ENCODE results near the gene GCFC2.

GCFC2 gene

GRCh38 chr2:75621228-75621627 is 89.5 kb downstream of the GCFC2 start:
- H3K18ac ChIP-seq (ENCODE audit: low read depth in 1 of 2, low read length in 2 of 2), result no peak overlapping the region
- H3K9me3 ChIP-seq (ENCODE audit: control insufficient read depth, low read length), result peaks cover 3% of the 10 kb centered on the region
- no peak overlapping the region for H3K4me3 ChIP-seq (ENCODE audit: insufficient read depth in 1 of 2, low read depth in 1 of 2, low read length in 2 of 2)
- H2AFZ ChIP-seq (ENCODE audit: low read depth, low read length), result no peak overlapping the region
- H4K8ac ChIP-seq (ENCODE audit: low read length), result no peak overlapping the region
- H2BK5ac ChIP-seq (ENCODE audit: low read depth, low read length, poor library complexity, severe bottlenecking), result no peak overlapping the region
- no peak overlapping the region for H3K4ac ChIP-seq (ENCODE audit: low read depth in 1 of 2, low read length in 2 of 2)
- H2BK12ac ChIP-seq (ENCODE audit: low read length in 2 of 2), result no peak overlapping the region
- no peak overlapping the region for H4K91ac ChIP-seq (ENCODE audit: low read length)
- no peak for DNase-seq
- no peak overlapping the region for H3K9ac ChIP-seq (ENCODE audit: low read length)
- 93% methylated on average over 3 of the region's 4 CpGs for WGBS
- H3K23ac ChIP-seq (ENCODE audit: low read length in 2 of 2), result no peak overlapping the region
- no peaks in the 10 kb centered on the region for H3K27me3 ChIP-seq (ENCODE audit: control insufficient read depth in 1 of 2, insufficient read depth in 1 of 2, low read length in 2 of 2)
- H3K14ac ChIP-seq (ENCODE audit: low read length in 2 of 2), result no peak overlapping the region
- no peak overlapping the region for H3K4me2 ChIP-seq (ENCODE audit: low read length, poor library complexity, severe bottlenecking)
- no peaks in the 10 kb centered on the region for H3K36me3 ChIP-seq (ENCODE audit: control insufficient read depth in 1 of 2, insufficient read depth in 2 of 2, low read depth in 1 of 2, low read length in 2 of 2)
- H3K79me1 ChIP-seq (replicated peaks; ENCODE audit: low read length, poor library complexity, severe bottlenecking), result no peaks in the 10 kb centered on the region
- H2AK5ac ChIP-seq (ENCODE audit: low read length, severe bottlenecking), result no peak overlapping the region
- H3K4me1 ChIP-seq (ENCODE audit: control insufficient read depth, insufficient read depth, low read depth, low read length), result no peaks in the 10 kb centered on the region
- H2BK15ac ChIP-seq (ENCODE audit: low read depth, poor library complexity, severe bottlenecking), result no peak overlapping the region
- H3K27ac ChIP-seq (ENCODE audit: low read length, poor library complexity, severe bottlenecking), result no peak overlapping the region
- H2BK120ac ChIP-seq (ENCODE audit: low read depth, low read length), result no peak overlapping the region

GRCh38 chr2:75619956-75620740 is 90.6 kb downstream of the GCFC2 start:
- Histone ChIP-seq H2BK15ac (ENCODE audit: low read depth, poor library complexity, severe bottlenecking) (no peak overlapping the region), H4K8ac (ENCODE audit: low read length) (no peak overlapping the region), H3K4ac (ENCODE audit: low read depth in 1 of 2, low read length in 2 of 2) (no peak overlapping the region), H3K9ac (ENCODE audit: low read length) (no peak overlapping the region), H3K9me3 (ENCODE audit: control insufficient read depth, low read length) (peaks cover 3% of the 10 kb centered on the region), H2BK120ac (ENCODE audit: low read depth, low read length) (no peak overlapping the region), H2AFZ (ENCODE audit: low read depth, low read length) (no peak overlapping the region), H3K4me1 (ENCODE audit: control insufficient read depth, insufficient read depth, low read depth, low read length) (no peaks in the 10 kb centered on the region), H3K18ac (ENCODE audit: low read depth in 1 of 2, low read length in 2 of 2) (no peak overlapping the region), H3K4me3 (ENCODE audit: insufficient read depth in 1 of 2, low read depth in 1 of 2, low read length in 2 of 2) (no peak overlapping the region), H3K27me3 (ENCODE audit: control insufficient read depth in 1 of 2, insufficient read depth in 1 of 2, low read length in 2 of 2) (no peaks in the 10 kb centered on the region), H2AK5ac (ENCODE audit: low read length, severe bottlenecking) (no peak overlapping the region), H3K79me1 (replicated peaks; ENCODE audit: low read length, poor library complexity, severe bottlenecking) (no peaks in the 10 kb centered on the region), H4K91ac (ENCODE audit: low read length) (no peak overlapping the region), H3K4me2 (ENCODE audit: low read length, poor library complexity, severe bottlenecking) (no peak overlapping the region), H3K36me3 (ENCODE audit: control insufficient read depth in 1 of 2, insufficient read depth in 2 of 2, low read depth in 1 of 2, low read length in 2 of 2) (no peaks in the 10 kb centered on the region), H3K23ac (ENCODE audit: low read length in 2 of 2) (no peak overlapping the region), H2BK5ac (ENCODE audit: low read depth, low read length, poor library complexity, severe bottlenecking) (no peak overlapping the region), H2BK12ac (ENCODE audit: low read length in 2 of 2) (no peak overlapping the region), H3K27ac (ENCODE audit: low read length, poor library complexity, severe bottlenecking) (no peak overlapping the region), H3K14ac (ENCODE audit: low read length in 2 of 2) (no peak overlapping the region)
- 31% methylated on average over 2 of the region's 4 CpGs for WGBS
- DNase-seq, result no peak

DNA sequence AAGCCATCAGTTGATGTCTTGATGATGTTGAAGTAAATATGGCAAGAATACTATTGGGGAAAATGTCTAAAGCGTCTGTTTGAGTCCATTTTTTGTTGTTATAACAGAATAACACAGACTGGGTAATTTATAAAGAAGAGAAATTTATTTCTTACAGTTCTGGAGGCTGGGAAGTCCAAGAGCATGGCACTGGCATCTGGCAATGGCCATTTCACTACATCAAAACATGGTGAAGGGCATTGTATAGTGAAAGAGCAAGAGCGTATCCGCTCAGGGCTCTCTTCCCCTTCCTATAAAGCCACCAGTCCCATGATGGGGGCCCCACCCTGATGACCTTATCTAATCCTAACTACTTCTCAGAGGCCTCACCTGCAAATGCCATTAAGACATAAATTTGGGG is 93.8 kb downstream of the GCFC2 start:
- Histone ChIP-seq H2BK120ac (ENCODE audit: low read depth, low read length) (no peak overlapping the region), H3K9me3 (ENCODE audit: control insufficient read depth, low read length) (peaks cover 3% of the 10 kb centered on the region), H3K27me3 (ENCODE audit: control insufficient read depth in 1 of 2, insufficient read depth in 1 of 2, low read length in 2 of 2) (peaks cover 0 to 12% of the 10 kb centered on the region in 2 experiments), H3K4me3 (ENCODE audit: insufficient read depth in 1 of 2, low read depth in 1 of 2, low read length in 2 of 2) (no peak overlapping the region), H3K36me3 (ENCODE audit: control insufficient read depth in 1 of 2, insufficient read depth in 2 of 2, low read depth in 1 of 2, low read length in 2 of 2) (no peaks in the 10 kb centered on the region), H3K4ac (ENCODE audit: low read depth in 1 of 2, low read length in 2 of 2) (no peak overlapping the region), H3K23ac (ENCODE audit: low read length in 2 of 2) (no peak overlapping the region), H2BK12ac (ENCODE audit: low read length in 2 of 2) (no peak overlapping the region), H3K4me2 (ENCODE audit: low read length, poor library complexity, severe bottlenecking) (no peak overlapping the region), H2AFZ (ENCODE audit: low read depth, low read length) (no peak overlapping the region), H2BK15ac (ENCODE audit: low read depth, poor library complexity, severe bottlenecking) (no peak overlapping the region), H3K9ac (ENCODE audit: low read length) (no peak overlapping the region), H3K18ac (ENCODE audit: low read depth in 1 of 2, low read length in 2 of 2) (no peak overlapping the region), H4K8ac (ENCODE audit: low read length) (no peak overlapping the region), H3K27ac (ENCODE audit: low read length, poor library complexity, severe bottlenecking) (no peak overlapping the region), H3K79me1 (replicated peaks; ENCODE audit: low read length, poor library complexity, severe bottlenecking) (no peaks in the 10 kb centered on the region), H2AK5ac (ENCODE audit: low read length, severe bottlenecking) (no peak overlapping the region), H3K14ac (ENCODE audit: low read length in 2 of 2) (no peak overlapping the region), H3K4me1 (ENCODE audit: control insufficient read depth, insufficient read depth, low read depth, low read length) (peaks cover 4% of the 10 kb centered on the region), H2BK5ac (ENCODE audit: low read depth, low read length, poor library complexity, severe bottlenecking) (no peak overlapping the region), H4K91ac (ENCODE audit: low read length) (no peak overlapping the region)
- no peak for DNase-seq
- 91% methylated on average over 3 of the region's 3 CpGs for WGBS

- Histone ChIP-seq H2BK120ac (ENCODE audit: low read depth, low read length) (no peak overlapping the region), H2BK15ac (ENCODE audit: low read depth, poor library complexity, severe bottlenecking) (no peak overlapping the region), H2AK5ac (ENCODE audit: low read length, severe bottlenecking) (no peak overlapping the region), H3K27me3 (ENCODE audit: control insufficient read depth in 1 of 2, insufficient read depth in 1 of 2, low read length in 2 of 2) (peaks cover 0 to 14% of the 10 kb centered on the region in 2 experiments), H3K27ac (ENCODE audit: low read length, poor library complexity, severe bottlenecking) (no peak overlapping the region), H2AFZ (ENCODE audit: low read depth, low read length) (no peak overlapping the region), H3K4me3 (ENCODE audit: insufficient read depth in 1 of 2, low read depth in 1 of 2, low read length in 2 of 2) (no peak overlapping the region), H3K23ac (ENCODE audit: low read length in 2 of 2) (no peak overlapping the region), H3K9me3 (ENCODE audit: control insufficient read depth, low read length) (peaks cover 3% of the 10 kb centered on the region), H3K79me1 (replicated peaks; ENCODE audit: low read length, poor library complexity, severe bottlenecking) (no peaks in the 10 kb centered on the region), H2BK5ac (ENCODE audit: low read depth, low read length, poor library complexity, severe bottlenecking) (no peak overlapping the region), H3K9ac (ENCODE audit: low read length) (no peak overlapping the region), H3K4me1 (ENCODE audit: control insufficient read depth, insufficient read depth, low read depth, low read length) (peaks cover 4% of the 10 kb centered on the region), H3K36me3 (ENCODE audit: control insufficient read depth in 1 of 2, insufficient read depth in 2 of 2, low read depth in 1 of 2, low read length in 2 of 2) (no peaks in the 10 kb centered on the region), H4K91ac (ENCODE audit: low read length) (no peak overlapping the region), H4K8ac (ENCODE audit: low read length) (no peak overlapping the region), H3K14ac (ENCODE audit: low read length in 2 of 2) (no peak overlapping the region), H3K4ac (ENCODE audit: low read depth in 1 of 2, low read length in 2 of 2) (no peak overlapping the region), H2BK12ac (ENCODE audit: low read length in 2 of 2) (no peak overlapping the region), H3K18ac (ENCODE audit: low read depth in 1 of 2, low read length in 2 of 2) (no peak overlapping the region), H3K4me2 (ENCODE audit: low read length, poor library complexity, severe bottlenecking) (no peak overlapping the region)
- no peak for DNase-seq
- no CpG with 5 or more reads among the region's 4 CpGs for WGBS
Observed at GRCh38 chr2:75616406-75616805, 94.3 kb downstream of the GCFC2 start.
